ENCODE results near the gene CELF1. TPM values are rescaled to one million over a fixed set of nuclear protein-coding genes. Genes with fewer than 3 reads are reported as not detected.

Gene CELF1
- total and polyA plus RNA-seq, 9 of the 15 experiments (the other 6 are each of a cell fraction or from before 2014, with no cell fraction given), result 11.3 to 142 (median 77.4) TPM

DNA sequence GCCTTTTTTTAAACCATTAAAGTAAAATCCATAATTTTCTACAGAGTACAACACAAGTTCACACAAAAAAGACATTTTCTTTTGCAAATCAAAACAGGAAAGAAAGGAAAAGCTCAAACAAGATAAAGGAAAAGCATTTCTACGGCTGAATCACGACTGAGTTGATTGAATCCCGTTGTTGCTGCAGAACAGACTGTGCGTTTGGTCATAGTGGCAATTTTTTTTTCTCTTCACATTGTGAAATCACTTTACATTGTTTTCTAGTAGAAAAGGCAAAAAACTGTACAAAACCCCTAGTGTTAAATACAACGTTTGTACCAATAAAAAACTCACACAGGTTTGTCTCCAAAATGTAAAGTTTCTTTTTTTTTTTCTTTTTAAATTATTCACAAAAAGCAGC, 86.7 kb downstream of the CELF1 start (continued):
- TF ChIP-seq TRIM24 (IDR thresholded peaks at IDR 0.05), result no peak

DNA sequence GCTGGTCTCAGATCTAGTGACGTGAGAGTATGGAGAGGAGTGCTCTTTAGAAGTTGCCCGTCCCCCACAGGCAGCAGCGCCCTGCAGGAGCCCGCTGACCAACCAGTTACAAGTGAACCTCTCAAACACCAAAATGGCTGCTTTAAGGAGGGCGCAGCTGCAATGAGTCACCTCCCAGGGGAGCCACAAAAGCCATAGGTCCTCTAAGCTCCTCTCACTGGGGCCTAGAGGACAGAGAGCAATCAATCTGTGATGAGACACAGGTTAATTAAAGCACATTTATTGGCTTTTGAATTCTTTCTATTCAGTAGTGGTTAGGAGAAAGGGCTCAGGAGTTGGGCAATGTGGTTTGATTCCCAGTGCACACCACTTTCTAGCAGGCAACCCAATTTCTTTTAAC, 88.4 kb downstream of the CELF1 start:
- peak; percentile 54 for FAIRE-seq
- ATAC-seq, result peak; percentile 29
- no peaks in the 10 kb centered on the region for H3K27me3 ChIP-seq (ENCODE audit: control insufficient read depth in 2 of 2, insufficient read depth in 2 of 2, low read length in 2 of 2)
- no peak overlapping the region for H3K9ac ChIP-seq (ENCODE audit: insufficient read depth in 1 of 2, low read depth in 2 of 2, low read length in 2 of 2)
- no peaks in the 10 kb centered on the region; a peak in 1 of 5 replicates for H3K4me1 ChIP-seq (replicated peaks in 1 of 2; ENCODE audit: control insufficient read depth in 2 of 2, insufficient read depth in 2 of 2, low read length in 2 of 2)
- no peak overlapping the region for H2AFZ ChIP-seq (ENCODE audit: low read depth, low read length)
- no peaks in the 10 kb centered on the region for H3K9me3 ChIP-seq (replicated peaks; ENCODE audit: control insufficient read depth, insufficient read depth, low read depth, low read length)
- H3K4me2 ChIP-seq (ENCODE audit: insufficient read depth, low read length), result no peak overlapping the region
- intact Hi-C loops (cut with micrococcal nuclease), result no loop called here
- in situ Hi-C loops (cut with MboI), result no loop called here
- peaks cover 11% of the 10 kb centered on the region; the same call in 1 of the 2 replicates for H4K20me1 ChIP-seq (replicated peaks; ENCODE audit: control insufficient read depth, insufficient read depth, low read length)
- WGBS (ENCODE audit: insufficient coverage, low coverage, missing lambda C conversion rate), result 93% methylated on average over 5 of the region's 5 CpGs
- CTCF ChIA-PET (ENCODE audit: low intra/inter-chr PET ratio), result no interaction called here
- POLR2A ChIA-PET, result interaction anchor here (0.6 to 1.6 kb wide), 2 partner anchors 15 to 44 kb away, joined by 3 read pairs; no protein-coding TSS in a partner anchor
- peaks cover 58% of the 10 kb centered on the region for H3K36me3 ChIP-seq (ENCODE audit: control insufficient read depth, insufficient read depth, low read length)
- BruUV-seq (replicated peaks), result no TSS peak
- peak in 1 of 4 experiments; percentile 16 for DNase-seq (ENCODE audit: extremely low read depth in 1 of 4, low spot score in 3 of 4)
- TF ChIP-seq, protein P1, sequence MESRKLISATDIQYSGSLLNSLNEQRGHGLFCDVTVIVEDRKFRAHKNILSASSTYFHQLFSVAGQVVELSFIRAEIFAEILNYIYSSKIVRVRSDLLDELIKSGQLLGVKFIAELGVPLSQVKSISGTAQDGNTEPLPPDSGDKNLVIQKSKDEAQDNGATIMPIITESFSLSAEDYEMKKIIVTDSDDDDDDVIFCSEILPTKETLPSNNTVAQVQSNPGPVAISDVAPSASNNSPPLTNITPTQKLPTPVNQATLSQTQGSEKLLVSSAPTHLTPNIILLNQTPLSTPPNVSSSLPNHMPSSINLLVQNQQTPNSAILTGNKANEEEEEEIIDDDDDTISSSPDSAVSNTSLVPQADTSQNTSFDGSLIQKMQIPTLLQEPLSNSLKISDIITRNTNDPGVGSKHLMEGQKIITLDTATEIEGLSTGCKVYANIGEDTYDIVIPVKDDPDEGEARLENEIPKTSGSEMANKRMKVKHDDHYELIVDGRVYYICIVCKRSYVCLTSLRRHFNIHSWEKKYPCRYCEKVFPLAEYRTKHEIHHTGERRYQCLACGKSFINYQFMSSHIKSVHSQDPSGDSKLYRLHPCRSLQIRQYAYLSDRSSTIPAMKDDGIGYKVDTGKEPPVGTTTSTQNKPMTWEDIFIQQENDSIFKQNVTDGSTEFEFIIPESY (CRISPR knock-in tag; IDR thresholded peaks at IDR 0.05), result peak; percentile 27; the same call in 1 of the 2 replicates
- TF ChIP-seq YY1 (IDR thresholded peaks at IDR 0.05; ENCODE audit: borderline replicate concordance in 1 of 3, control insufficient read depth in 1 of 3, extremely low read depth in 1 of 3, insufficient read depth in 3 of 3, insufficient read length in 1 of 3, insufficient replicate concordance in 2 of 3, low read depth in 1 of 3, low read length in 2 of 3), result peak in 2 of 3 experiments; percentile 21 to 52
- no peak for TF ChIP-seq POU5F1 (IDR thresholded peaks at IDR 0.05; ENCODE audit: borderline replicate concordance, low read depth, low read length, partially characterized antibody)
- H3K4me3 ChIP-seq, result no peak overlapping the region
- H3K27ac ChIP-seq (ENCODE audit: extremely low read depth, low read depth, low read length), result no peak overlapping the region
- no peaks in the 10 kb centered on the region for H3K9me1 ChIP-seq (ENCODE audit: control insufficient read depth, insufficient read depth, low read length)
- H3K79me2 ChIP-seq (ENCODE audit: control insufficient read depth, insufficient read depth, low read length), result peaks cover 4% of the 10 kb centered on the region; the same call in 1 of the 3 replicates
